NCI-H526 treated with DMSO at 0.1 percent for 48 hours (cell line): ENCODE measurements around the gene TRIM56.
A peak's percentile ranks its signal among the peaks of the same experiment; 100 is the strongest.
"Not testable (repeated sequence)": the region's sequence is repeated elsewhere in the genome, so short reads cannot be mapped to it uniquely, and the experiment has no call there.

Experiments
- DNase-seq: peaks from one replicate; lab custom pipeline; 2025; lab: John Stamatoyannopoulos, UW

The TRIM56 gene

GRCh38 chr7:101092266-101092905 lies 7.1 kb downstream of the TRIM56 start:
- DNase-seq: not testable (repeated sequence)

- DNase-seq: peak; percentile 18
Observed at GRCh38 chr7:101093906-101094305, 8.6 kb downstream of the TRIM56 start.

GRCh38 chr7:101094376-101094775 lies 9.1 kb downstream of the TRIM56 start:
- no peak for DNase-seq

- DNase-seq: no peak
Observed at GRCh38 chr7:101094791-101095375, 9.6 kb downstream of the TRIM56 start.

GRCh38 chr7:101096331-101096956 lies 11.2 kb downstream of the TRIM56 start:
- DNase-seq: no peak

- no peak for DNase-seq
Observed at GRCh38 chr7:101096957-101097347, 11.7 kb downstream of the TRIM56 start.

- DNase-seq: no peak
Observed at GRCh38 chr7:101097561-101097960, 12.3 kb downstream of the TRIM56 start.

GRCh38 chr7:101099969-101100781 lies 14.9 kb downstream of the TRIM56 start:
- no peak for DNase-seq

GRCh38 chr7:101100858-101101847 lies 15.9 kb downstream of the TRIM56 start:
- DNase-seq: no peak

GRCh38 chr7:101102026-101102425 lies 16.7 kb downstream of the TRIM56 start:
- no peak for DNase-seq

GRCh38 chr7:101103701-101104100 lies 18.4 kb downstream of the TRIM56 start:
- not testable (repeated sequence) for DNase-seq

- DNase-seq: no peak
Observed at GRCh38 chr7:101104193-101104713, 19.0 kb downstream of the TRIM56 start.

GRCh38 chr7:101104799-101105198 lies 19.5 kb downstream of the TRIM56 start:
- no peak for DNase-seq

GRCh38 chr7:101105248-101105647 lies 20.0 kb downstream of the TRIM56 start:
- not testable (repeated sequence) for DNase-seq

- no peak for DNase-seq
Observed at GRCh38 chr7:101106386-101106785, 21.1 kb downstream of the TRIM56 start.

- no peak for DNase-seq
Observed at GRCh38 chr7:101108330-101108857, 23.1 kb downstream of the TRIM56 start.

GRCh38 chr7:101108961-101109360 lies 23.7 kb downstream of the TRIM56 start:
- DNase-seq: no peak

GRCh38 chr7:101109368-101109767 lies 24.1 kb downstream of the TRIM56 start:
- no peak for DNase-seq

- no peak for DNase-seq
Observed at GRCh38 chr7:101111261-101111660, 26.0 kb downstream of the TRIM56 start.

GRCh38 chr7:101112233-101112632 lies 27.0 kb downstream of the TRIM56 start:
- DNase-seq: no peak

GRCh38 chr7:101113140-101113539 lies 27.9 kb downstream of the TRIM56 start:
- DNase-seq: not testable (repeated sequence)
